NCI-H82 treated with DMSO at 0.1 percent for 48 hours (cell line): ENCODE measurements around the gene PLA2G2A.

ENCODE experiments used
- DNase-seq: peaks from one replicate; lab custom pipeline; 2025; ENCODE audit not compliant: unreplicated experiment; lab: John Stamatoyannopoulos, UW

Gene PLA2G2A

DNA sequence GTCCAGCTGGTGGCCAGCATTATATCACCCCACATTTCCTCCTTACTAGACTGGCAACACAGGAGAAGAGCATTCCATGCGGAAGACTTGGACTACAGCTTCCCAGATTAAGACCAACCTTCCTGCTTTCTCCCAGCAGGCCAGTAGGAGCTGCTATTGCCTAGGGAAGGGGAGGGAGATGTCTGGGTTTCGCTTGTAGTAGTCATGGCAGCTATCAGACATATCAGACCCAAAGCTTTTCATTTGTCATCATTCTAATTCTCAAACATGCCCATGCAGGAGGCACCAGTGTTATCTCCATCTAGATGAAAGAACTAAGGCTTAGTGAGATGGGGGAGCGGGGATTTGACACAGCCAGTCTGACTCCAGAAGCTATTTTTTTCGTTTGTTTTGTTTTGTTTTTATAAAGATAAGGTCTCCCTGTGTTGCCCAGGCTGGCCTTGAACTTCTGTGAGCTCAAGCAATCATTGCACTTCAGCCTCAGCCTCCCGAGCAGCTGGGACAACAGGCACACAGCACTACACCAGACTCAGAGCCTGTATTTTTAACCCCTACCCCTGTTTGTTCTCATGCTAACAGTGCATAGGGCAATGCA lies 4.5 kb downstream of the PLA2G2A start:
- DNase-seq, result peak; percentile 40

DNA sequence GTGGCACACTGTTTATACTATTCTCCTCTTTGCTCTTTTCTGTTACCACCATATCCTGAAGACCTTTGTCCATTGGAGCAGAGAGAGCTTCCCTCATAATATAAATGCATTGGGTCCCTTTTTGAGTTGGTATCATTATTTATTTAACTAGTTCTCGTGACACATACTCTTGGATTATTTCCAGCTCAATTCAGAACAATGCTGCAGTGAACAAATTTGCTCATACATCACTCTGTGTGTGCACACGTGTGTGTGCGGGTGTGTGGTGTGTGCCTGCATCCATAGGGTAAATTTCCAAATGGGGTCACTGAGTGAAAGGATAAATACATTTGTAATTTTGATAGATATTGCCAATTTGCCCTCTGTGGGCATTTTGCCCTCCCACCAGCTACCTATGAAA lies 5.8 kb downstream of the PLA2G2A start:
- no peak for DNase-seq

DNA sequence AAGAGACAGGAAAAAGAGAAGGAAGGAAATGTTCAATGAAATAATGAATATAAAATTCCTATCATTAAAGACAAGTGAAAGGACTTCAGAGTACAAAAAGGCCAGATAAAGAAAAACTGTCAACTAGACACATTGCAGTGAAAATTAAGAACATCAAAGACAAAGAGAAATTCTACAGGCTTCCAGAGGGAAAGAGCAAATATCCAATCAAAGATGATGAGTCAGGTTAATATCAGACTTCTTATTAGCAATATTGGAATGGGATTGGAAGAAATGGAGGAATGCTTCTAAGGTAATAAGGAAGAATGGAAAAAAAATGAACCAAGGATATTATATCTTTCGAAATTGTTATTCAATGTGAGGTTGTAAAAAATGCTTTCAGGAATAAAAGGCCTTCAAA lies 7.8 kb downstream of the PLA2G2A start:
- no peak for DNase-seq

DNA sequence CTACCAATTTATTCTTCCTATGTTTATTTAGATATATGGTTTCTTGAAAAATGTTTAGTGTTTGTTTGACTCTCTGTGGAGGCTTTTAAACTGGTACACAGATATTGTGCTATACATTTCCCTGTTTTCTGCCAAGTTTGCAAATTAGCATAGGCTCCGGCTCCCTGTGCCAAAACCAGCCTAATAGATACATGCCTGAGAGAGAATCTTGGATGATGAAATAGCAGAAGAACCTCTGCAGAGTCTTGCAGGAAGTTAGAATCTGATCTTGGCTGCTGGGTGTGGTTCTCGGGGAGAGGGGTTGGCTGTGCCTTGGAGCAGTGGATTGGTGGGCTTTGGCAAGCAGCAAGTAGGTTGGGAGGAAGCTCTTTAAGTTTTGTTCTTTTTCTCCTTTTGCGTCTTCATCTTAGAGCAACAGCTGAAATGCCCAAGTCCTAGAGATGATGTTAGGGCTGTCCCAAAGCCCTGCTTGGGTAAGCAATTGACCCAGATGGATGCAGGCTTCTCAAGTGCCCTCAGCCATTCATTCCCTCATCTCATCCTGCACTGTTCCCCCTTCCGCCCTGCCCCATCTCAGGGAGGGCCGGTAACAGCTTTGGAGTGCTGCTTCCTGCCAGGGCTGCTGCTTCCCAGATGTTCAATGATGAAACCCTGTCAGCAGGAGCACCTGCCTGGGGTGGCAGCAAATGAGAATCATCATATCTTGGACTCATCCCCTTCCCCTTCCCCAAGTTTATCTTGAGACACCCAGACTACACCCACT lies 9.3 kb downstream of the PLA2G2A start:
- DNase-seq, result no peak

DNA sequence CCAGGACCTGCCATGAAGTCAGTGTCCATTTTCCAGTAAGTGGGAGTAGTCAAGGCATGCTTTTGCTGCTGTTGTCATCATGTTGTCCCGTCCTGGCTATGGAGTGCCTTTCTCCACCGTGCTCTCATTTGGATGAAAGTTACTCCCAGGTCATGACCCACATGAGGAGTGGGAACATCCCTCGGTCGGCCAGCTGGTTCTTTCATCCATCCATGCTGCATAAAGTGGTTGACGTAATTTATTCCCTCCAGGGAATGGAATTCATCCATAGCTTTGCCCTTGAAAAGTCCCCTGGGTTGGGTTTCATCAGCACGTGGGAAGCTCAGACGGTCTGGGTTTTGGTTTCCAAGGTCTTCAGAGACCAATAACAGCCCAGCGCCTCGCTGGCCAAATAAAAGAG lies 11.6 kb downstream of the PLA2G2A start:
- DNase-seq, result no peak

DNA sequence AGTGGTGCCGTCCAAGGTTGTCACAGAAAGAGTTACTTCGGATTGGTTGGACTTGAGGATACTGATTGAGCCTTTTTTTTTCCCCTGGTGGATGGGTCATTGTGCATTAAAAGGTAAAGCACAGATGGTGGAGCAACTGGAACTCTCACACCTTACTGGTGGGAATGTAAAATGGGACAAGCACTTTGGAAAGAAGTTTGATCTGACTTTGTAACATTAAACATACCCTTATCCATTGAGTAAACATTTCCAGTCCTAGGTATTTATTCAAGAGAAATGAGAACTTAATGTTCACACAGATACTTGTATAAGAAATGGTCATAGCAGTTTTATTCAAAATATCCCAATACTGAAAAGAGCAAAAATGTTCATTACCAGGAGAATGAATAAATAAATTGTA lies 14.9 kb downstream of the PLA2G2A start:
- DNase-seq, result no peak

DNA sequence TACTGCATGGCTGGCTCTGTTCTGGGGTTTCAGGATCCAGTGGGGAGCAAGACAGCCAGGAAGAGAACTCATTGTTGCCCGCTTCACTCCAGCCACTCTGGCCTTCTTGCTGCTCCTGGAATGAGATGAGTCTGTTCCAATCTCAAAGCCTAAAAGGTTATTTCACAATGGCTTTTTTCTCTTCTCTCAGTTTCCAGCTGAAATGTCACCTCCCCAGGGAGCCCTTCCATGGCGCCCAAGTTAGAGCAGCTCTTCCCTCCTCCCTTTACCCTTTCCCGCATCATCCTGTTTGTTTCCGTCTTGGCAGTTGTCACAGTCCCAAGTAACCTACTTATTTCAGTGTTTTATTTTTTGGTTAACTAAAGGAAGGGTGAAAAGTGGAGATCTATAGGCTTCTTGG lies 15.8 kb downstream of the PLA2G2A start:
- no peak for DNase-seq

DNA sequence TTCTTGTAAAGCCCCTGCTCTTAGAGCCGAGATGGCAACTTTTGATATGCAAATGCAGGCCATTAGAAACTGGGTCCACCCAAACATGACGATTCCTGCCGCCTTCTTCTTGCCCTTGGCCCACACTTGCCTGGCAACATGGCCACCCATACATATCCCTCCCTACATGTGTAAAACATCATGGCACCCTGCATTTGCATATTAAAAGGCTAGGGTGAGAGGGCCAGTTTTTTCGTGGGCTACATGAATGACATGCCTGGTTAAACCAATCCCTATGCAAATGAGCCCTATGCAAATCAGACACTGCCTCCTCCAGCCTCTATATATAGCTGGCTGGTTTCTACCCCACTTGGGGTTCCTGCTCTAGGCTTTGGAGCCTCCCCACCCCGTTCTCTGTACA lies 18.8 kb downstream of the PLA2G2A start:
- no peak for DNase-seq

DNA sequence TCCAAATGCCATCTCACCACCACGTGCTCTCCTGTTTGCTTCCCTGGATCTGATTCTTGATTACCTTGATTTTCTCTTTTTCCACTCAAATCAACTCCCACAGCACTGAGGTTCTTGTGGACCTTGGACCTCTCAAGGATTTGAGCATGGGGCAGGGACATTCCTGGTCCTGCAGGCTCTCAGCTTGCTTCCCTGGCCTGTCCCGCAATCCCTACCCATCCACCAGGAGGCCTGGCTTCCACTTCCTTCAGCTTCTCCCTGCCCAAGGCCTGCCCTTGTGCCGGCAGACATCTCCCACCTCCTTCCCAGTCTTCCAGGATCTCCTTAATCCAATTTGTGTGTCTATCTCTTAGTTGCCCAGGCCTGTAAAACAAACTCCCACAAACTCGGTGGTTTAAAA lies 21.6 kb downstream of the PLA2G2A start:
- no peak for DNase-seq

DNA sequence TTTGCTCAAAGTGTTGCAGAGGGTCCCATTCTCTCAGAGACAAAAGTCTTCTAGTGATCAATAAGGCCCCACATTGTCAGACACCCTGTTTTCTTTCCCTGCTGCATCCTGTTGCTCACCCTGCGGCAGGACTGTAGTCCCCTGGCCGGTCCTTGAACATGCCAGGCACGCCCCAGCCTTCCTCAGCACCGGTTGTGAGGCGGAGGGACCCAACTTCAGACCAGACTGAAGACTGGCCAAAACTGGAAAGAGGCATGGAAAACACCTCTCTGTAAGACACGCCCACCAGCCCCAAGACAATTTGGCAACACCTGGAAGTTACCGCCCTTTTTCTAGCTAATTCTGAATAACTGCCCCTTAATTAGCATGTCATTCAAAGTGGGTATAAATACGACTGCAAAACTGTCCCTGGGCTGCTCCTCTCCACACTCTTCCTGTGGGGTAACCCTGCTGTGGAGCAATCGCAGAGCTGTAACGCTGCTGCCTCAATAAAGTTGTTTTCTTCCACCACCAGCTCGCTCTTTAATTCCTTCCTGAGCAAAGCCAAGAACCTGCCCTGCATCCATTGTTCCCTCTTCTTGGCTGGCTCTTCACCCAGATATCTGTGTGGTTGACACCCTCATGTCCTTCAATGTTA lies 23.8 kb downstream of the PLA2G2A start:
- DNase-seq, result no peak

DNA sequence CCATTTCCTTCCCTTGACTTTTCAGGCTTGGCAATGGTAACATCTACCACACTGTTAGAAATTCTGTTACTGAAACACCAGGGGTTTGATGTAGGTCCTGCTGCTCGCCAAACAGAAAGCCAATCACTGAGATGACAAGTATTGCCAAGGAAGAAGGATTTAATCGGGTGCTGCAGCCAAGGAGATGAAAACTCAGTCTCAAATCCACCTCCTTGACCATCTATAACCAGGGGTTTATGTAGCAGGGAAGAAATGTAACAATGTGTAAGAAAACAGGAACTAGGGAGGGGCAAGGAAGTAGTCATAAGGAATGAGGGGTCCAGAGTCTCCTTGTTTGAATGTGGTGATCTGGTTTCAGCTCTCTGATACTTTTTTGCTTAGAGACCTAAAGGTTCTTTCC lies 25.4 kb downstream of the PLA2G2A start:
- no peak for DNase-seq

DNA sequence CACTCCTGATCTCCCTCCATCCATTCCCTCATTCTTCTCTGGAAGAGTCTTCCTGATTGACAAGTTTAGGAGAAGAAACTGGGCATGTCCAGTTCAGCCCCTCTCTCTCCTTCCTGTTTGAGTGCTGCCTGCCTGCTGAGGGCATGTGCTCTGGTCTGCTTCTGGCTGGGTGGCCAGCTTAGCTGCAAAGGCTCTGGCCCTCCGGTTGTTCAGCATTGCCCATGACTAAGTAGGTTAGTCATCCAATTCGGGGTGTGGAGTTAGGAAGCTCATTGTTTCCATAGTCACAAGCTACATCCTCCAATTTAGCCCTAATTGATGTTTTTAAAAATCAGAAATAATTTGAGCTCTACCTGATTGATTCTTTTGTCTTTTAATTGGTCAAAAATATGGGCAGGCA lies 30.4 kb downstream of the PLA2G2A start:
- no peak for DNase-seq

DNA sequence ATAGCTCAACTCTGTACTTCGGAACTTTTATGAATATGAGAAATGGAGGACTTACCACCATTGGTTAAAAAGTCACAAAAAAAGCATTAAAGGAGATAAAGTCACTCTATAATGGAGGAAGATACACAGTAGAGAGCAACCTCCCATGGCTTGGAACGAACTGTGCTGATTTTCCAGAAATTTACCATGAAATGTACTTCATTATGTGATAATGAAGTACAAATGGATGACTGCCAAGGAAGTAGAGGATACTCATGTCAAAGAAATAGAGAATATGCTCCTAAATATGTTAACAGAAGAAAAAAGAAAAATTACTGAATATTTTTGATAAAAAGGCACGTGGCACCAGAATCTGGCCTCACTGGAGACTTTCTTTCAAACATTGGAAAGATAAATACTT lies 32.4 kb downstream of the PLA2G2A start:
- no peak for DNase-seq

DNA sequence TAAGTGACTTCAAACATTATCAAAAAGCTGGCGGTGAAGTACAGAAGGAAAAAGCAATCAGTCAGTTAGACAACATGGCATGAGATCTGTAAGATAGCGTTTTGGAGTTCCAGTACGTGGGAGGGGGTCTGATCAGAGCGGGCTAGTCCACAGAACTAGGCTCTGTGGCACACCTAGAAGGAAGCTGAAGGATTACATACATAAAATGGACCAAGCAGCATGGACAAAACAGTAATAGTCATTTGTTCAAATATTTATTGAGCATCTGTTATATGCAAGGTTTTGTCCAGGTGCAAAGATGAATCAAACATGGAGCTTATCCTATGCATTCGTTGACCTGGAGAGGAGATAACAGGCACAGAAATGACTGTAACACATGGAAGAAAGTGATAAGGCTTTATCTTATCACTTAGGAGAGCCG lies 33.1 kb downstream of the PLA2G2A start:
- no peak for DNase-seq

DNA sequence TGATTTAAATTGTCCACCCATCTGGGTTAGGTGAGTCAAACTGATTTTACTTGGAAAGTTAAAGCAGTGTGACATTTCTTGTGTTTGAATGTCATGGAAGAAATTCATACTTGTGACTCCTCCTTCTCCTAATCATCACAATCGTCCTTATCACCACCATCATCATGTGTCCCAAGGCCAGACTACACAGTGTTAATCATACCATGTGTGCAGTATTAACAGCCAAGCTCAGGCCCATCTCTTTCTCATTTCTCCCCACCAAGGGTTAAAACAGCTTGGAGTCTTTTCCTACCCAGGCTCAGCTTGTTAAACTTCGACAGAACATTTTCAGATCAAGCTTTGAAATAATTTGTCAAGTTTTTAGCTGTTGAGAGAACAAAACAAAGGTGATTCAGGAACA lies 33.5 kb downstream of the PLA2G2A start:
- no peak for DNase-seq

DNA sequence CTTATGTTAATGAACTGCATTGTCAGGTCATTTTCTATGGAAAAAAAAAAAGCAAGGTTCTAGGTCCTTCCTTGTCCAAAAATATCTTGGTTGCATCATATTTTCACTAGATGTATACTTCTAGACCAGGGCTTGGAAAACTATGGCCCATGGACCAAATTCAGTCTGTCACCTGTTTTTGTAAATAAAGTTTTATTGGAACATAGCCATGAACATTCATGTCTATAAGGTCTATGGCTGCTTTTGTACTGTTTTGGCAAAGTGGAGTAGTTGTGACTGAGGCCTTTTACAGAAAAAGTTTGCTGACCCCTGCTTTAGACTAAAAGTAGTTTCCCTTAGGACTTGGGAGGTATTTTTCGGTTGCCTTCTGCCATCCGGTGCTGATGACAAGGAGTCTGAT lies 36.8 kb downstream of the PLA2G2A start:
- no peak for DNase-seq

DNA sequence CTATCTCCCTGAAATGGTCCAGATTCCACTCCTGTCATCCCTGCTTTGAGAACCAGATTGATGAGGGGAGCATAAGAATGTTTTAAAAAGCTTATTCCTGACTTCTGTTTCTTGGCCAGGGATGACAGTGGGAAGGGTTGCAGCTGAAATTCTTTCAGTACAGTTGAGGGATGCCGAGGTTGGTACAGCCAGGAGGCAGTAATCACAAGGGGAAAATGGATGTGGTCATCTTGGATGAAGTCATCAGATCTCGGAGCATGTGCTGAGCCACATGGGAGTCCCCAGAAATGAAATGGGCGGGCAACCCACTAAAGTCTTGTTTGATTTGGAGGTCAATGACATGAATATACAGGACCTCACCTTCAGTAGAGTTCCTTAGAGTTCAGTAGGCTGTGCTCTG lies 37.3 kb downstream of the PLA2G2A start:
- DNase-seq, result no peak

DNA sequence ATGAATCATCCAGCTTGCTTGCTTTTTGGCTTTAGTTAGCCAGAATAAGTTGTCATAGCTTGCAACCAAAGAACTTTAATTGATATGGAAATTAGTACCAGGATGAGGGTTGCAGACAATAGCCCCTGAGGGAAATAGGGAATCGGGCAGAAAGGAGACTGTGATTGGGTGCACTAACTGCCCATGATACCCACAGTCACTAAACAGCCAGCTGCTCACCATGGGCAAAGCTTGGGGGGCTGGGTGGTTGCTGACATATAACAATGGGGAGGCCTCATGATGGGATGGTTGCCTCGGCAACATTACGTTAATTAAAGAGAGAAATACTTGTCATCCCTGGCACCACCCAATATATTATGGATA lies 38.2 kb downstream of the PLA2G2A start:
- DNase-seq, result no peak

DNA sequence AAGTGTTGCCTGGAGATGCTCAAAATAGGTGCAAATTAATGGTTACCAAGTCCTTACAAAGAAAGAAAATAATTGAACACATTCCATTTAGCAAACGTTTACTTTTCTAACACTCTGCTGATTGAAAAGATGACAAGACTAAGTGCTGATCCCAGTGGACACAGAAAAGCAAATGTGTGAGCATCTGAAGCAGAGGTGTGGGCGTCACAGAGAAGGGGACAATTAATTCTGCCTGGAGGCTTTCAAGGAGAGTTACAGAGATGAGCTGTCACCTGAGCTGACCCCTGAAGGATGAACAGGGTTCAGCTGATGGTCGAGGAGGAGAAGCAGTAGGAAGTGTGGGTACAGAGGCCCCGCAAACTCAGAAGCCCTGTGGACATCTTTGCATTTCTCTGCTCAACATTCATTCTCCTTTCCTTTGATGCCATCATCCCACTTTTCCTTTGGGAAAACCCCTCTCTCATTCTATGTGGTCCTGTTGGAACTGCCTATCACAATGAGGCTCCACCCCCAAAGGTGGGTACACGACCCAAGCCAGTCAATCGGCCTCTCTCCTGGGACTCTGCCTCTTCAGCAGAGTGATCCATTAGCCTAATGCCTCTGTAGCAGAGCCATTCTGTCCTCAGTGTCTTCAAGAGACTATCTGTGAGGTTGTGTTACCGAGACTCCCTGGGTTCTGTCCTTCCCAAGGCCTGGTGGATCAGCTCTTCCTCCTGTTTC lies 38.8 kb downstream of the PLA2G2A start:
- DNase-seq, result no peak

DNA sequence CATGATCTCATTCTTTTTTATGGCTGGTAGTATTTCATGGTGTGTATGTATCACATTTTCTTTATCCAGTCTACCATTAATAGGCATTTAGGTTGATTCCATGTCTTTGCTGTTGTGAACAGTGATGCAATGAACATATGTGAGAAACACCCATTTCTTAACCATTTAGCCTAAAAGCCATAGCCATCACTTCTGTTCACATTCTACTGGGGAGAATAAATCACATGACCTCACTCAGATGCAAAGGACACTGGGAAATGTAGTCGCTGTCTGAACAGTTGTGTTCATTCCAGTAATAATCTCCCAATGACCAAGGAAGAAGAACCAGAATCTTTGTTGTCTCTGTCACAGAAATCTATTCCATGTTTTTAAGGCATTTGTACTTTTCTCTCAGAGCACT lies 40.9 kb downstream of the PLA2G2A start:
- no peak for DNase-seq

DNA sequence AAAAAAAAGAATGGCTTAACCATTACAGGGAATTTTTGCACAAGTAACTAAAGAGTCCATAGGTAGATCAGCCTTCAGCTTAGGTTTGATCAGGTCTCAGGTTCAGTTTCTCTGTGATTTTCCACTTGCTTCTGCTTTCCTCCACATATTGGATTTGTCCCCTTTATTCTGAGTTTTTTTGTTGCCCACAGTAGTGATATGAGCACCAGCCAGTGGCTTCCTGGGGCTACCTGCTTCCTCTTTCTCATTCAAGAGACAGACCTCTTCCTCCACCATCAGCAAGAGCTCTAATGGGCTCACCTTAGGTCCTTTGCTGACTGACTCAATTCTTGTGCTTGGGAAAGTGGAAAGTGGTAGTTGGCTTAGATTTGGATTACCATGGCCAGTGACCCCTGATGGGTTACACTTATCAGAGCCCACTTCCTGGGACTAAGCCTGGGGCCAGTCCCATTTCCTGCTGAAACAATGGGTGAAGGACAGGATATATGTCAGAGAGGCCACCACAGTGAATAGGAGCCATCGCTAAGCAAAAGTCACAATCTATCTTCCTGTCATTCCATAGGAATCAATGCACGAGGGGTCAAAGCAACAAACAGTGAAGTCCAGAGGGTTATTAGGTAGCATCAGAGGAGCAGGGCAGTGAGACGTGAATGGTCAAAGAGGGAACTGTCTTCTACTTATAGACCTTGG lies 43.2 kb downstream of the PLA2G2A start:
- DNase-seq, result no peak
